Left ventricle myocardium inferior (tissue), 1 donor: ENCODE results near the gene FRMD6. TPM values are rescaled to one million over a fixed set of nuclear protein-coding genes. Genes with fewer than 3 reads are reported as not detected.

Experiments used
- DNase-seq: peaks from one replicate; pipeline ENCODE4 v3.0.0-alpha.2; 2020
- H3K27ac ChIP-seq: fragments of 200-600 bp; replicated peaks from 2 replicates; pipeline ENCODE4 v1.8.0; 2021
- H3K27me3 ChIP-seq: fragments of 200-600 bp; 2 replicates; pipeline ENCODE4 v1.8.0; 2021; ENCODE audit warnings: low read depth
- H3K36me3 ChIP-seq: fragments of 200-600 bp; 2 replicates; pipeline ENCODE4 v1.8.0; 2021
- H3K4me1 ChIP-seq: fragments of 200-600 bp; 2 replicates; pipeline ENCODE4 v1.8.0; 2021
- H3K4me3 ChIP-seq: fragments of 200-600 bp; 2 replicates; pipeline ENCODE4 v1.8.0; 2021; ENCODE audit warnings: mild to moderate bottlenecking, moderate library complexity
- H3K9me3 ChIP-seq: fragments of 200-600 bp; replicated peaks from 2 replicates; pipeline ENCODE4 v1.8.0; 2021
- intact Hi-C: fragments of 100-400 bp; cut with micrococcal nuclease; formaldehyde crosslinking; loops from one replicate; pipeline ENCODE4 v1.11.0; 2022
- total RNA-seq: library from RNA; stranded (reverse); fragmentation: NEBNext Ultra II Directional; extraction: Animal tissue kit (Norgen Biotek cat#: 25700); gene quantifications from one replicate; pipeline ENCODE4 v1.2.1, GENCODE V29; 2021
- TF ChIP-seq, protein P1 (sequence below): fragments of 200-600 bp; IDR thresholded peaks from 2 replicates; pipeline ENCODE4 v1.8.0; 2021; ENCODE audit warnings: antibody characterized with exemption, mild to moderate bottlenecking, borderline replicate concordance
- donor health status: DM: no; HTN: yes; CAD: no; lungs with severe emphysema.

The FRMD6 gene
- total RNA-seq, 1 donor from 2014 or later, result 7.7 TPM

DNA sequence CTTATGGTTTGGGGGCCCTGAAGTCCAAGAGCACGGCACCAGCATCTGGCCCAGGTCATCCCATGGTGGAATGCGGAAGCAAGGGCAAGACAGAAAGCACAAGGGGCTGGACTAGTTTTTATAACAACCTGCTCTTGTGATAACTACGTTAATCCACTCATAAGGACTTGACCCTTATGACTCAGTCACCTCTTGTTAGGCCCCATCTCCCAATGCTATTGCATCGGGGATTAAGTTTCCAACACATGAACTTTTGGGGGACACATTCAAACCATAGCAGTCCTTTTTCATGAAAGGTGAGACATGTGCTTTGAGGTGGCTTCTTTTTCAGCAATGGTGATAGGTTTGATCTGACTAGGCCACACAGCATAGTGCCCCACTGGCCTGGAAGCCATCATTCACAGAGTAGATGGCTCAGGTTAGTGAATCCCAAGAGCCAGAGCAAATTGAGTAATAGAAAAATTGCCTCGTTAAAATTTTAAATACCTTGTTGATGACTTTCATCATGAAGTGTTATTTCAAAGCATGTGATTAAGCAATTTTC lies 12.1 kb downstream of the FRMD6 start:
- Histone ChIP-seq H3K4me3 (no peak overlapping the region), H3K27ac (no peak overlapping the region)
- intact Hi-C loops, result no loop called here

DNA sequence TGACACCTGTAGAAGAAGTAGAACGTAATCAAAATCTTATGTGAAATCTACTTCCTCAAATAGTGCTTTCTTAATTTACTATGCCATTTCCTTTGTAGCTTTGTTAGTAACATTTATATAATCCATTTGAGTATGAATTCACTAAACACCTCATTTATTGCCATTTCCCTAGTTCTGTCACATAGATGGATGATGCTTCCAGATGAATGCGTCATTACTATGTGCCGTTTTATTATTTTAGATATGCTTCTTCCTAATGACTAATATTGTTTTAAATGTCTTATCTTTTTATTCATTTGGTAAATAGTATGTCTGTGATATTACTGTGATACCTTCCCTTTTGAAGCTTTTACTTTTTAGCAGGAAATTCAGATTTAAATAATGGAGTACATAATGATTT lies 14.4 kb downstream of the FRMD6 start:
- DNase-seq, result no peak
- H3K36me3 ChIP-seq, result no peaks in the 10 kb centered on the region
- peaks cover 2% of the 10 kb centered on the region for H3K9me3 ChIP-seq
- no peak overlapping the region for H3K27ac ChIP-seq
- no peaks in the 10 kb centered on the region for H3K27me3 ChIP-seq
- peaks cover 1% of the 10 kb centered on the region for H3K4me1 ChIP-seq
- intact Hi-C loops, result no loop called here
- TF ChIP-seq, protein P1, sequence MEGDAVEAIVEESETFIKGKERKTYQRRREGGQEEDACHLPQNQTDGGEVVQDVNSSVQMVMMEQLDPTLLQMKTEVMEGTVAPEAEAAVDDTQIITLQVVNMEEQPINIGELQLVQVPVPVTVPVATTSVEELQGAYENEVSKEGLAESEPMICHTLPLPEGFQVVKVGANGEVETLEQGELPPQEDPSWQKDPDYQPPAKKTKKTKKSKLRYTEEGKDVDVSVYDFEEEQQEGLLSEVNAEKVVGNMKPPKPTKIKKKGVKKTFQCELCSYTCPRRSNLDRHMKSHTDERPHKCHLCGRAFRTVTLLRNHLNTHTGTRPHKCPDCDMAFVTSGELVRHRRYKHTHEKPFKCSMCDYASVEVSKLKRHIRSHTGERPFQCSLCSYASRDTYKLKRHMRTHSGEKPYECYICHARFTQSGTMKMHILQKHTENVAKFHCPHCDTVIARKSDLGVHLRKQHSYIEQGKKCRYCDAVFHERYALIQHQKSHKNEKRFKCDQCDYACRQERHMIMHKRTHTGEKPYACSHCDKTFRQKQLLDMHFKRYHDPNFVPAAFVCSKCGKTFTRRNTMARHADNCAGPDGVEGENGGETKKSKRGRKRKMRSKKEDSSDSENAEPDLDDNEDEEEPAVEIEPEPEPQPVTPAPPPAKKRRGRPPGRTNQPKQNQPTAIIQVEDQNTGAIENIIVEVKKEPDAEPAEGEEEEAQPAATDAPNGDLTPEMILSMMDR, result no peak
- H3K4me3 ChIP-seq, result no peak overlapping the region

More for the DNA sequence above, 12.1 kb downstream of the FRMD6 start:
- Histone ChIP-seq H3K27me3 (no peaks in the 10 kb centered on the region), H3K4me1 (peaks cover 21% of the 10 kb centered on the region), H3K36me3 (no peaks in the 10 kb centered on the region), H3K9me3 (no peaks in the 10 kb centered on the region)
- TF ChIP-seq, protein P1, result no peak
- no peak for DNase-seq

DNA sequence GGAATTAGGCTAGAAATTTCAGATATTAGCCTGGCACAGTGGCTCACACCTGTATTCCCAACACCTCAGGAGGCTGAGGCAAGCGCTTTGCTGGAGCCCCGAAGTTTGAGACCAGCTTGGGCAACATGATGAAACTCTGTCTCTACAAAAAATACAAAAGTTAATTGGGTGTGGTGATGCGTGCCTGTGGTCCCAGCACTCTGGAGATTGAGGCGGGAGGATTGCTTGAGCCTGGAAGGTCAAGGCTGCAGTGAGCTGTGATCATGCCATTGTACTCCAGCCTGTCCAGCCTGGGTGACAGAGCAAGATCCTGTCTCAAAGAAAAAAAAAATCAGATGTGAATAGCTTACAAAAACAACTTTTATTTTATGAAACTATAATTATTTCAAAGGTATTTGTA lies 15.1 kb downstream of the FRMD6 start:
- no peaks in the 10 kb centered on the region for H3K36me3 ChIP-seq
- H3K27ac ChIP-seq, result no peak overlapping the region
- no peaks in the 10 kb centered on the region for H3K4me1 ChIP-seq
- no peak for DNase-seq
- no peaks in the 10 kb centered on the region for H3K27me3 ChIP-seq
- TF ChIP-seq, protein P1, result no peak
- H3K9me3 ChIP-seq, result peaks cover 2% of the 10 kb centered on the region
- intact Hi-C loops, result no loop called here
- no peak overlapping the region for H3K4me3 ChIP-seq

DNA sequence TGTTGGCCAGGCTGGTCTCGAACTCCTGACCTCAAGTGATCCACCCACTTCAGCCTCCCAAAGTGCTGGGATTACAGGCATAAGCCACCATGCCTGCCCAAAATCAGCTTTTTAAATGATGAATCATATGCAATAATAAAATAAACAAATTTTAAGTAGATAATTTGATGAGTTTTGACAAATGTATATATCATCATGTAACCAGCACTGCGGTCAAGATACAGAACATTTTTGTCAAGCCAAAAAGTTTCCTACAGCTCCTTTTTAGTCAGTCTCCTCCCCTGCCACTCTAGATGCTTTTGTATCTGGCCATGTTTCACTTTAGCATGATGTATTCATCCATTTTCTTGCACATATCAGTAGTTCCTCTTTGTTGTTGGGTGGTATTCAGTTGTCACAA lies 17.2 kb downstream of the FRMD6 start:
- peaks cover 10% of the 10 kb centered on the region for H3K9me3 ChIP-seq
- H3K4me3 ChIP-seq, result no peak overlapping the region
- intact Hi-C loops, result no loop called here
- H3K27ac ChIP-seq, result no peak overlapping the region
- TF ChIP-seq, protein P1, result no peak
- H3K36me3 ChIP-seq, result peaks cover 3% of the 10 kb centered on the region
- no peaks in the 10 kb centered on the region for H3K27me3 ChIP-seq
- no peaks in the 10 kb centered on the region for H3K4me1 ChIP-seq
- no peak for DNase-seq

DNA sequence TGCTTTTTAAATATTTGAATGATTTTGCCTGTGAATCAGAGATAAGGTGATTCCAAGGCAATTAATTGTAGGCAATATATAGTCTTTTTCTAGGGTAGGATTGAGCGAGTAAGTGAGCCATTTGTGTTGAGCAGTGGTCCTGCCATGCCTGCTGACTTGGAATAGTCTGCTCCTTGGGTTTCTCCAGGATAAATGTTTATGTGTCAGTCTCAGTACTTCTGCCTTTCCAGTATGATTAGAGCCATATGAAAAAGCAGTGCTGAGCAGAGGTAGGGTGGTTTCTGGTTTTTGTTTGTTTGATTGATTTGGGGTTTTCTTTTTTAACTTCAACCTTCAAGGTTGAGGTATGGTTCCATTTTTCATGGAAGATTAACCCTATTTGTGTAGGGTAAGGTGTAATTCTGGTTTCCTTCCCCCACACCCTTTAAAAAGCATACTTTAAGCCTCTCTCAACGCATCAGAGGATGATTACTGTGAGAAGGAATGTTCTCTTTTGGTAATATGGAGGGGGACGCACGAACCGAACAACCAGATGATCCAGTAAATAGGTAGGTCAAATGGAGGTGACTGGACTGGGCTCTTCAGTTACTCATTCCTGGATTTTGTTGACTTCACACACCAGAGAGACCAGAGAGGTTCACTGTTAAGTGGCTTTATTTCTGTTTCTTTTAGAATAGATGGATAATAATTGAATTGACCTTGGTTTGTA lies 22.7 kb downstream of the FRMD6 start:
- TF ChIP-seq, protein P1, result no peak
- DNase-seq, result no peak
- H3K36me3 ChIP-seq, result peaks cover 3% of the 10 kb centered on the region
- H3K27ac ChIP-seq, result peak overlapping the region; percentile 24
- no peak overlapping the region for H3K4me3 ChIP-seq
- H3K9me3 ChIP-seq, result peaks cover 7% of the 10 kb centered on the region
- intact Hi-C loops, result no loop called here
- peaks cover 49% of the 10 kb centered on the region for H3K4me1 ChIP-seq
- no peaks in the 10 kb centered on the region for H3K27me3 ChIP-seq
